GM20000 (cell line): ENCODE results near the gene C1orf21.

Experiments used
- DNase-seq: peaks from one replicate; pipeline ENCODE4 v3.0.0; 2012; ENCODE audit warnings: low spot score
- TF ChIP-seq, protein P1 (sequence below): IDR thresholded peaks from 2 replicates; pipeline ENCODE4 v1.5.1; 2012; ENCODE audit warnings: mild to moderate bottlenecking, control low read depth; ENCODE audit errors: extremely low read depth, missing control alignments

Gene C1orf21

DNA sequence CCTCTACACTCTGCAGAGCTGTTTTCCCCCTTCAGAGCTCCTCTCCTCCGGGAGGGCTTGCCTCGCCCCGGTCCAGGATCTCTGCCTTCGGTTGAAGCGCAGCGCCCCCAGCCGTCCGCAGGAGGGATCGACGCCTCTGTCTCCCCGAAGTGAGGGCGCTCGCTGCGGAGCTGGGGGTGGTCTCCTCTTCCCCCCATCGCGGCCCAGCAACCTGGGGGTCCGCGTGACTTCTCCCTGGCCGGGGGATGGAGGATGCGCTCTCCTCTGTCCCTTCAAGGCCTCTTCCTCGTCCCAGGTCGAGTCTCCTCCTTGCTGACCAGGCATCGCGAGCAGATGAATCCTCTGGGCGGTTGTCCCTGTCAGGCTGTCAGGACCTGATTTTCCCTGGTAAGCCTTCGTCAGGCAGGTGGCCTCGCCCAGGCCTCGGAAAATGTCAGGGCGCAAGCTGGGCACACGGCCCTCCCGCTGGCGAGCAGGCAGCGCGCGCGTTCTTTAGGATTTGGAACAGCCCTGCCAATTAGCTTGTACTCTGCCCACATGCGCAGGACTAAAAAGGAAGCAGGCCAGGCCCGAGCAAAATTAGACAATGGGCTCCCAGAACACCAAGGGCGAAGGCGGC is 277.3 kb downstream of the C1orf21 start:
- TF ChIP-seq, protein P1, sequence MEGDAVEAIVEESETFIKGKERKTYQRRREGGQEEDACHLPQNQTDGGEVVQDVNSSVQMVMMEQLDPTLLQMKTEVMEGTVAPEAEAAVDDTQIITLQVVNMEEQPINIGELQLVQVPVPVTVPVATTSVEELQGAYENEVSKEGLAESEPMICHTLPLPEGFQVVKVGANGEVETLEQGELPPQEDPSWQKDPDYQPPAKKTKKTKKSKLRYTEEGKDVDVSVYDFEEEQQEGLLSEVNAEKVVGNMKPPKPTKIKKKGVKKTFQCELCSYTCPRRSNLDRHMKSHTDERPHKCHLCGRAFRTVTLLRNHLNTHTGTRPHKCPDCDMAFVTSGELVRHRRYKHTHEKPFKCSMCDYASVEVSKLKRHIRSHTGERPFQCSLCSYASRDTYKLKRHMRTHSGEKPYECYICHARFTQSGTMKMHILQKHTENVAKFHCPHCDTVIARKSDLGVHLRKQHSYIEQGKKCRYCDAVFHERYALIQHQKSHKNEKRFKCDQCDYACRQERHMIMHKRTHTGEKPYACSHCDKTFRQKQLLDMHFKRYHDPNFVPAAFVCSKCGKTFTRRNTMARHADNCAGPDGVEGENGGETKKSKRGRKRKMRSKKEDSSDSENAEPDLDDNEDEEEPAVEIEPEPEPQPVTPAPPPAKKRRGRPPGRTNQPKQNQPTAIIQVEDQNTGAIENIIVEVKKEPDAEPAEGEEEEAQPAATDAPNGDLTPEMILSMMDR: peak; percentile 86
- DNase-seq: peak; percentile 73

DNA sequence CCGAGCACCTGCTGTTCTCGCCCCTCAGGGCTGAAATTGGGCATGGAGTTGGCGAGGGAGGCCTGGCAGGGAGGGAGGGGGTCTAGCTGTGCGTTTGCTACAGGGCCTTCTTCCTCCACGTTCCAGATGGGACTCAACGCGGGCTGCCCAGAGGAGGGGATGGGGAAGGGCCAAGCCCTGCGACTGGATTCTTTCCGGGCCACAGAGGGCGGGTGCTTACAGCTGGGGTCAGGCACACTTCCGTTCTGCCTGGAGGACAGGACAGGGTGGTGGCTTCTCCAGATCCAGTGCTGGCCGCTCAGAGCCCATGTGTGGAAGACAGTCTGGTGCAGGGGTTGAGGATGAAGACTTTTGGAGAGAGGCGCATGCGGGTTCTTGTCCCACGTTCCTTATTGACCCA is 277.8 kb downstream of the C1orf21 start:
- TF ChIP-seq, protein P1: no peak
- no peak for DNase-seq

DNA sequence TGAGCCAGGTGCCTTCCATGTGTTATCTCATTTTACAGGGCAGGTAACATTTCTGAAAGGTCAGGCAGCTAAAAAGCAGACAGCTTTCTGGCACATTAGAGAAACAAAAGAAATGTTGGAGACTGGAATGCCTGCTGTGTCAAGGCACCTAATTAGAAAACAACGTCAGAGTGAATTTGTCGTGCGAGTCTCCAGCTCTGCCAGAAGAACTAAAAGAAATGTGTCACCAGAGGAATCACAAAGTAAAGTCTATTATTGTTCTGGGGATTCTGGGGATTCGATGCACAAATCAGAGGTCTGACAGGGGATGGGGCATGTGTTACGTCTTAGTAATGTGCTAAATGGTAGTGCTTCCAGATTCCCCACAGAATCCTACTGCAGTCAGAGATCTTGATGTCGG is 278.5 kb downstream of the C1orf21 start:
- TF ChIP-seq, protein P1: no peak
- DNase-seq: no peak

DNA sequence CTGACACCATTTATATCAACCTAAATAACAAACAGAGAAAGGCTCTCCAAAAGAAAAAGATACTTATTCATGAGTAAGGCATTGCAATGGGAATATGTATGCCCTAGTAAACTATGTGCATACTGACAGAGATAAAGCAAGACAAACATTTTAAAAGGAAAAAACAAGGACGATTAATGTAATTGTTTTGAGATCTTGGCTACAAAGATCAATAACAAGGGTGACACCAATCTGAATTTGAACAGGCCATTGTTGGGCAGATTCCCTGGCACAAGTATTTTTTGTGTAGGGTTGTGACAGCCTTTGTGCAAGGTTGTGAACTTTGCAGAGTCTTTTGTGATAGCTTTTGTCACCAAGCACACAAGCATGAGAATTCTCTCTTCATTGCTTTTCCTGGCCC is 282.6 kb downstream of the C1orf21 start:
- TF ChIP-seq, protein P1: no peak
- no peak for DNase-seq

DNA sequence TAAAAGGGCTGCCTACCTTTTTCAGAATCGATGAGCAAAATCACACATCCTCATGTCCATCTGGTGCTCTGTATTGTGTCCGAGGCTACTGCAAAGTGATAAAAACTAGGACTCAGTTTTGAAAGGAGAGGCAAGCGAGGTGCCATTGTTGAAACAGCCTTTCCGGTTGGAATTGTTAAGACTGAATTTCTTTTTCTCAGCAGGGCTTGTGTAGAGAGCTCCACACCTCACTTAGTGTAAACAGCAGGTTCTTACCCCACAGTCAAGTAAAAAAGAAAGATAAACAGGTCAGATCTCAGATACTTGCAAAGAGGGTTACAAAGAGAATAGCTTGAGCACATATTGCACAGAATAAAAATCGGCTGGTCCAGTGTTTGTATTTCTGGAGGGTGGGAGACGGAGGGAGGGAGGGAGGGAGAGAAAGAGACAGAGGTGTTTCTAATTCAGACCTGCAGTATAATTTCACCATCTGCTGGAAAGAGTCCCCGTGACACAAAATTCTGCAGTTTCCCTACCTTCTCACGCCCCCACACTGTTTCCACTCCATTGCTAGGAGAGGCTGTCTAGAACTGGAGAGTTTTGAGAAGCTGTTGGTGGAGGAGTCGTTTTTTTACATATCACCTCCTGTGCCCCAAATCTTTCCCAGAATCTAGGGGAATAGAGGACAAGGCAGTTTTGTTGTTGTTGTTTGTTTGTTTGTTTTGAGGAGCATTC is 285.3 kb downstream of the C1orf21 start:
- TF ChIP-seq, protein P1: no peak
- DNase-seq: no peak

DNA sequence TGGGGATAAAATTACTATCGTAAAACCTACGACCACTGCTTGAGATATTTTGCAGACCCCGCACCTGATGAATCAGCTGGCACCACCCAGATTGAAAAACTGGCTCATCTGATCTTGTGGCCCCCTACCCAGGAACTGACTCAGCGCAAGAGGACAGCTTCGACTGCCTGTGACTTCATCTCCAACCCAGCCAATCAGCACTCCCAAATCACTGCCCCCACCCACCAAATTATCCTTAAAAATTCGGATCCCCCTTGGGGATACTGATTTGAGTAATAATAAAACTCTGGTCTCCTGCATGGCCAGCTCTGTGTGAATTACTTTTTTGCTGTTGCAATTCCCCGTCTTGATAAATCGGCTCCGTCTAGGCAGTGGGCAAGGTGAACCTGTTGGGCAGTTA is 286.5 kb downstream of the C1orf21 start:
- TF ChIP-seq, protein P1: no peak
- DNase-seq: no peak

DNA sequence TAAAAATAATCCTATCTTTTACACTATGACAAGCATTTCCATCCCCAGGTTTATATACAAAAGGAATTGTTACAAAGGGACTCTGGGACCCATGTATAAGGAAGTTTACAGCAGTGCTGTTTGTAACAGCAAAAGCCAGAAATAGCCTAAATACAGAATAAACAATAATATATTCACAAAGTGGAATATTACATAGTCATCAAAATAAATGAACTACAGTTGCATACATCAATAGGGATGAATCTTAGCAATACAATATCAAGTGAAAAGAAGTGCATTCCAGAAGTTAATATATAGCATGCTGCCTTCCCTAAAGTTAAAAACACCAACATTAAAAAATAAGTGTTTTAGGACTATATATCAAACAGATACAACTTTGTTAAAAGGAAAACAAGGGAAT is 290.5 kb downstream of the C1orf21 start:
- TF ChIP-seq, protein P1: no peak
- DNase-seq: no peak
